ENCODE data around the gene LDLRAD3. TPM values are rescaled to one million over a fixed set of nuclear protein-coding genes. Genes with fewer than 3 reads are reported as not detected.

Gene LDLRAD3
- total RNA-seq, 1 experiment from 2014 or later = 19.0 TPM

- H3K27ac ChIP-seq (ENCODE audit: low read depth, low read length) = no peak overlapping the region
- H3K9me3 ChIP-seq (ENCODE audit: control insufficient read depth in 1 of 2, insufficient read depth in 1 of 2, low read depth in 1 of 2, low read length in 2 of 2) = no peaks in the 10 kb centered on the region
- H3K36me3 ChIP-seq (ENCODE audit: control insufficient read depth in 1 of 2, insufficient read depth in 2 of 2, low read length in 2 of 2) = no peaks in the 10 kb centered on the region
- no peaks in the 10 kb centered on the region for H3K9me2 ChIP-seq (ENCODE audit: insufficient read depth)
- no peak overlapping the region for H3K9ac ChIP-seq (ENCODE audit: low read length)
- peaks cover 9% of the 10 kb centered on the region for H3K79me2 ChIP-seq (ENCODE audit: insufficient read depth, low read length)
- H3K27me3 ChIP-seq (ENCODE audit: insufficient read depth, low read length) = no peaks in the 10 kb centered on the region
- no peak overlapping the region for H3K4me2 ChIP-seq (ENCODE audit: low read length)
- DNase-seq (ENCODE audit: low read depth, low spot score) (no peak), ATAC-seq (no peak)
- RAD21 ChIA-PET (ENCODE audit: low non-redundant PET in 1 of 2, low total read pairs in 2 of 2, uncharacterized antibody in 2 of 2, unreplicated experiment in 2 of 2) = no interaction called here
- no peak overlapping the region for H2AFZ ChIP-seq (ENCODE audit: low read depth, low read length, poor library complexity, severe bottlenecking)
- H3K4me3 ChIP-seq (replicated peaks in 1 of 2; ENCODE audit: low read depth in 1 of 2, low read length in 2 of 2) = no peak overlapping the region
- no peaks in the 10 kb centered on the region; a peak in 1 of 4 replicates for H3K4me1 ChIP-seq (ENCODE audit: control insufficient read depth in 1 of 2, insufficient read depth in 2 of 2, low read length in 2 of 2)
- CTCF ChIA-PET = interaction anchor here (1.2 kb wide), 1 partner anchor 39 kb away, joined by 3 read pairs; no protein-coding TSS in a partner anchor
- H4K20me1 ChIP-seq (ENCODE audit: insufficient read depth) = no peaks in the 10 kb centered on the region
- POLR2A ChIA-PET = no interaction called here
- intact Hi-C loops (cut with micrococcal nuclease) = no loop called here
- no TSS peak for BruUV-seq (replicated peaks)
- no peak for TF ChIP-seq CBX3 (IDR thresholded peaks at IDR 0.05; ENCODE audit: low read depth)
- no peak for TF ChIP-seq SIN3A (IDR thresholded peaks at IDR 0.05; ENCODE audit: low read depth)
- TF ChIP-seq FOSL1 (IDR thresholded peaks at IDR 0.05; ENCODE audit: low read depth) = no peak
- TF ChIP-seq ZNF274 (IDR thresholded peaks at IDR 0.05; ENCODE audit: low read depth, low read length) = no peak
- no peak for TF ChIP-seq JUND (IDR thresholded peaks at IDR 0.05)
- no peak for TF ChIP-seq YY1 (IDR thresholded peaks at IDR 0.05; ENCODE audit: extremely low read depth, insufficient replicate concordance, low read depth, low read length)
- TF ChIP-seq RAD21 (IDR thresholded peaks at IDR 0.05; ENCODE audit: low read depth) = no peak
Observed at GRCh38 chr11:36002796-36003195, 58.9 kb downstream of the LDLRAD3 start.

GRCh38 chr11:36006556-36006955 is 62.7 kb downstream of the LDLRAD3 start:
- Histone ChIP-seq H2AFZ (ENCODE audit: low read depth, low read length, poor library complexity, severe bottlenecking) (no peak overlapping the region), H3K9me2 (ENCODE audit: insufficient read depth) (no peaks in the 10 kb centered on the region), H4K20me1 (ENCODE audit: insufficient read depth) (no peaks in the 10 kb centered on the region), H3K36me3 (ENCODE audit: control insufficient read depth in 1 of 2, insufficient read depth in 2 of 2, low read length in 2 of 2) (no peaks in the 10 kb centered on the region), H3K27ac (ENCODE audit: low read depth, low read length) (no peak overlapping the region), H3K4me2 (ENCODE audit: low read length) (no peak overlapping the region), H3K9ac (ENCODE audit: low read length) (no peak overlapping the region), H3K9me3 (ENCODE audit: control insufficient read depth in 1 of 2, insufficient read depth in 1 of 2, low read depth in 1 of 2, low read length in 2 of 2) (no peaks in the 10 kb centered on the region), H3K27me3 (ENCODE audit: insufficient read depth, low read length) (no peaks in the 10 kb centered on the region), H3K79me2 (ENCODE audit: insufficient read depth, low read length) (peaks cover 24% of the 10 kb centered on the region), H3K4me3 (replicated peaks in 1 of 2; ENCODE audit: low read depth in 1 of 2, low read length in 2 of 2) (no peak overlapping the region), H3K4me1 (ENCODE audit: control insufficient read depth in 1 of 2, insufficient read depth in 2 of 2, low read length in 2 of 2) (peaks cover 11 to 22% of the 10 kb centered on the region in 2 experiments)
- DNase-seq (ENCODE audit: low read depth, low spot score) (no peak), ATAC-seq (no peak)
- BruUV-seq (replicated peaks) = no TSS peak
- intact Hi-C loops (cut with micrococcal nuclease) = no loop called here
- CTCF ChIA-PET = no interaction called here
- RAD21 ChIA-PET (ENCODE audit: low non-redundant PET in 1 of 2, low total read pairs in 2 of 2, uncharacterized antibody in 2 of 2, unreplicated experiment in 2 of 2) = no interaction called here
- POLR2A ChIA-PET = no interaction called here
- no peak for TF ChIP-seq SP1 (IDR thresholded peaks at IDR 0.05; ENCODE audit: low read depth)
- no peak for TF ChIP-seq YY1 (IDR thresholded peaks at IDR 0.05; ENCODE audit: extremely low read depth, insufficient replicate concordance, low read depth, low read length)
- no peak for TF ChIP-seq POLR2AphosphoS5 (IDR thresholded peaks at IDR 0.05; ENCODE audit: low read depth, low read length)
- TF ChIP-seq EZH2phosphoT487 (IDR thresholded peaks at IDR 0.05; ENCODE audit: borderline replicate concordance) = no peak
- TF ChIP-seq CTCF (IDR thresholded peaks at IDR 0.05 in 2 of 3, conservative IDR thresholded peaks at IDR 0.05 in 1 of 3; ENCODE audit: borderline replicate concordance in 1 of 3, insufficient read depth in 1 of 3, low read depth in 2 of 3, low read length in 2 of 3) = no peak
- TF ChIP-seq ZNF274 (IDR thresholded peaks at IDR 0.05; ENCODE audit: low read depth, low read length) = no peak
